K562 (cell line): ENCODE data around the gene DENND2A. TPM values are rescaled to one million over a fixed set of nuclear protein-coding genes. Genes with fewer than 3 reads are reported as not detected.
A peak's percentile ranks its signal among the peaks of the same experiment; 100 is the strongest.

Experiments
- ATAC-seq: fragments of 200-7000 bp; cut with Tn5 transposase; 3 replicates; pipeline ENCODE4 v1.9.1; 2020; ENCODE audit warnings: moderate library complexity
- BruUV-seq: library from RNA; stranded (reverse); fragments of 400-500 nt; replicated peaks from 2 replicates; lab custom pipeline; 2021; lab: Mats Ljungman, UMichigan
- CTCF ChIA-PET: fragments of 300-600 bp; formaldehyde crosslinking; extraction: SDS; loops from one replicate; lab custom pipeline; 2021; ENCODE audit warnings: low intra/inter-chr PET ratio; lab: Yijun Ruan, JAX
- POLR2A ChIA-PET: fragments of 300-600, 350-650 bp; sonication (Branson Sonifier 250); formaldehyde crosslinking; extraction: SDS; loops from one replicate; lab custom pipeline; 2021; ENCODE audit warnings: antibody characterized with exemption, inconsistent platforms; lab: Yijun Ruan, JAX
- DNase-seq, 4 experiments: peaks; one replicate each; pipeline versions ENCODE4 v3.0.0 to v3.0.0-alpha.2; 2011 to 2018; ENCODE audit warnings: low spot score in 3 of 4, mixed read lengths in 3 of 4; ENCODE audit errors: extremely low read depth in 1 of 4
- FAIRE-seq: peaks from 2 replicates; lab custom pipeline; 2011; peaks lifted over from hg19 to GRCh38; lab: Jason Lieb, UNC
- H2AFZ ChIP-seq: 2 replicates; pipeline ENCODE4 v1.6.0; 2011; ENCODE audit warnings: low read depth, low read length, control low read depth, inconsistent platforms
- H3K27ac ChIP-seq: fragments of 200-600 bp; 3 replicates; pipeline ENCODE4 v1.8.0; 2011; ENCODE audit warnings: low read depth, mild to moderate bottlenecking, control low read depth, inconsistent platforms, low read length, moderate library complexity, mixed read lengths; ENCODE audit errors: extremely low read depth
- H3K27me3 ChIP-seq, 2 experiments: fragments of 300-600 bp in 1 of 2; 2 replicates in 1 of 2; 3 replicates in 1 of 2; pipeline versions ENCODE4 v1.6.0 to v1.8.0; 2011; ENCODE audit warnings: inconsistent platforms in 2 of 2, low read length in 2 of 2, mild to moderate bottlenecking in 1 of 2, mixed read lengths in 1 of 2, moderate library complexity in 1 of 2; ENCODE audit not compliant: control insufficient read depth in 2 of 2, insufficient read depth in 2 of 2
- H3K36me3 ChIP-seq: fragments of 300-600 bp; 3 replicates; pipeline ENCODE4 v1.8.0; 2011; ENCODE audit warnings: mild to moderate bottlenecking, low read length, inconsistent platforms; ENCODE audit not compliant: control insufficient read depth, insufficient read depth
- H3K4me1 ChIP-seq, 2 experiments: fragments of 200-600 bp in 1 of 2; replicated peaks in 1 of 2; 2 replicates in 1 of 2; 3 replicates in 1 of 2; pipeline versions ENCODE4 v1.5.1 to v1.8.0; 2011; ENCODE audit warnings: inconsistent platforms in 2 of 2, low read length in 2 of 2, mild to moderate bottlenecking in 1 of 2, mixed read lengths in 1 of 2, moderate library complexity in 1 of 2; ENCODE audit not compliant: control insufficient read depth in 2 of 2, insufficient read depth in 2 of 2
- H3K4me2 ChIP-seq: 2 replicates; pipeline ENCODE4 v1.6.1; 2011; ENCODE audit warnings: low read length, control low read depth, inconsistent platforms, mixed read lengths; ENCODE audit not compliant: insufficient read depth
- H3K4me3 ChIP-seq: fragments of 200-600 bp; sonication (generic), shearing (Covaris generic); 2 replicates; pipeline ENCODE4 v1.5.1; 2016; ENCODE audit warnings: control low read depth, inconsistent platforms
- H3K79me2 ChIP-seq: fragments of 200-600 bp; 3 replicates; pipeline ENCODE4 v1.8.0; 2011; ENCODE audit warnings: low read length, inconsistent platforms; ENCODE audit not compliant: control insufficient read depth, insufficient read depth
- H3K9ac ChIP-seq, 2 experiments: 2 replicates each; pipeline versions ENCODE4 v1.6.0 to v1.6.1; 2011; ENCODE audit warnings: low read depth in 2 of 2, low read length in 2 of 2, control low read depth in 1 of 2, inconsistent platforms in 1 of 2, mild to moderate bottlenecking in 1 of 2, mixed read lengths in 1 of 2; ENCODE audit not compliant: insufficient read depth in 1 of 2
- H3K9me1 ChIP-seq: one replicate; pipeline ENCODE4 v1.6.0; 2011; ENCODE audit warnings: inconsistent platforms, mild to moderate bottlenecking, low read length, moderate library complexity; ENCODE audit not compliant: control insufficient read depth, insufficient read depth
- H3K9me3 ChIP-seq: replicated peaks from 2 replicates; pipeline ENCODE4 v1.5.1; 2011; ENCODE audit warnings: low read depth, low read length, inconsistent platforms; ENCODE audit not compliant: control insufficient read depth, insufficient read depth
- H4K20me1 ChIP-seq: replicated peaks from 2 replicates; pipeline ENCODE4 v1.6.1; 2011; ENCODE audit warnings: low read length, inconsistent platforms, mixed read lengths; ENCODE audit not compliant: control insufficient read depth, insufficient read depth
- MBD1 ChIP-seq: fragments of 250-450 bp; sonication (Bioruptor Pico); IDR thresholded peaks from 2 replicates; pipeline ENCODE4 v1.8.0; 2022; ENCODE audit warnings: inconsistent platforms
- ZBTB40 ChIP-seq, 2 experiments: fragments of 450-650 bp in 1 of 2; sonication (generic) in 1 of 2; formaldehyde crosslinking in 1 of 2; IDR thresholded peaks; 2 replicates each; pipeline versions ENCODE4 v1.7.1 to v1.9.0; 2016 to 2022; ENCODE audit warnings: inconsistent platforms in 1 of 2, mild to moderate bottlenecking in 1 of 2, missing genetic modification reagents in 1 of 2
- ZNF184 ChIP-seq: sonication (generic); formaldehyde crosslinking; IDR thresholded peaks from 2 replicates; pipeline ENCODE4 v1.5.0; 2020; ENCODE audit warnings: missing genetic modification reagents
- WGBS: fragments of 100-300 bp; shearing (Covaris generic); methylation state at CpG from one replicate; pipeline ENCODE4 v1.1.6; 2016; ENCODE audit warnings: low coverage, mixed read lengths; ENCODE audit not compliant: insufficient coverage; ENCODE audit errors: missing lambda C conversion rate; 5-methylcytosine and 5-hydroxymethylcytosine counted together
- in situ Hi-C: fragments of 300-500 bp; cut with MboI; formaldehyde crosslinking; loops from 4 replicates; pipeline ENCODE4 v1.15.0; 2018; ENCODE audit warnings: inconsistent platforms, mixed read lengths
- intact Hi-C: fragments of 100-400 bp; cut with micrococcal nuclease; formaldehyde crosslinking; loops from 2 replicates; pipeline ENCODE4 v1.14.2; 2022
- polyA plus RNA-seq, 8 experiments: library from polyadenylated mRNA; depleted of rRNA in 4 of 8; stranded (reverse) in 5 of 8; unstranded in 3 of 8; fragments of >200 nt; fragmentation: Nextera tagmentation in 2 of 8; fragmentation: Illumina TruSeq in 1 of 8; extraction: Ambion mirVana in 2 of 8; extraction: Trizol in 1 of 8; gene quantifications; 2 replicates each; pipeline versions ENCODE4 v1.2.1 to v1.2.3, GENCODE V29; 2011 to 2014; ENCODE audit warnings: inconsistent platforms in 1 of 8, missing spikeins in 1 of 8
- total RNA-seq, 7 experiments: library from RNA; depleted of rRNA in 6 of 7; stranded (reverse); fragments of >200 nt in 6 of 7; fragmentation: Illumina TruSeq in 2 of 7; extraction: Trizol in 2 of 7; gene quantifications; 2 replicates each; pipeline versions ENCODE4 v1.2.1 to v1.2.3, GENCODE V29; 2011 to 2021; ENCODE audit warnings: low replicate concordance in 1 of 7

DENND2A gene
- total and polyA plus RNA-seq, 9 of the 15 experiments (the other 6 are each of a cell fraction or from before 2014, with no cell fraction given): not detected

- POLR2A ChIA-PET: interaction anchor here (1.6 kb wide), 1 partner anchor 11 kb away, joined by 5 read pairs; no protein-coding TSS in a partner anchor
- CTCF ChIA-PET: no interaction called here
- no peak for DNase-seq
- no peak overlapping the region for H3K27ac ChIP-seq
- BruUV-seq: no TSS peak
- H3K9me1 ChIP-seq: no peaks in the 10 kb centered on the region
- H2AFZ ChIP-seq: no peak overlapping the region
- H3K79me2 ChIP-seq: no peaks in the 10 kb centered on the region
- in situ Hi-C loops (no loop called here), intact Hi-C loops (no loop called here)
- H3K4me2 ChIP-seq: no peak overlapping the region
- H3K4me1 ChIP-seq: peaks cover 0 to 6% of the 10 kb centered on the region in 2 experiments; a peak in 1 of 5 replicates
- no peak for ATAC-seq
- peaks cover 5% of the 10 kb centered on the region; the same call in 1 of the 2 replicates for H4K20me1 ChIP-seq
- no peaks in the 10 kb centered on the region for H3K27me3 ChIP-seq
- no peak for FAIRE-seq
- no peak for TF ChIP-seq MBD1 (CRISPR knock-in tag)
- TF ChIP-seq ZNF184 (CRISPR knock-in tag): 0 out of 2 replicates have a peak, but pooled peaks have one; percentile 21
- no peak for TF ChIP-seq ZBTB40 (IDR thresholded peaks at IDR 0.05)
- TF ChIP-seq ZBTB40 (CRISPR knock-in tag; IDR thresholded peaks at IDR 0.05): no peak
- H3K9me3 ChIP-seq: no peaks in the 10 kb centered on the region
- 47% methylated on average over 6 of the region's 6 CpGs for WGBS
- H3K4me3 ChIP-seq: no peak overlapping the region
- H3K9ac ChIP-seq: no peak overlapping the region
- H3K36me3 ChIP-seq: no peaks in the 10 kb centered on the region
Observed at GRCh38 chr7:140688341-140688740, 47.7 kb upstream of the DENND2A start.
